HG02970 (cell line): ENCODE results near the gene CCND2.

ENCODE experiments used
- ATAC-seq: cut with Tn5 transposase; IDR thresholded peaks from one replicate; pipeline ENCODE4 v1.9.1; 2021; ENCODE audit warnings: mild to moderate bottlenecking, moderate library complexity, moderate number of reproducible peaks; ENCODE audit not compliant: unreplicated experiment, low FRiP score

Gene CCND2

DNA sequence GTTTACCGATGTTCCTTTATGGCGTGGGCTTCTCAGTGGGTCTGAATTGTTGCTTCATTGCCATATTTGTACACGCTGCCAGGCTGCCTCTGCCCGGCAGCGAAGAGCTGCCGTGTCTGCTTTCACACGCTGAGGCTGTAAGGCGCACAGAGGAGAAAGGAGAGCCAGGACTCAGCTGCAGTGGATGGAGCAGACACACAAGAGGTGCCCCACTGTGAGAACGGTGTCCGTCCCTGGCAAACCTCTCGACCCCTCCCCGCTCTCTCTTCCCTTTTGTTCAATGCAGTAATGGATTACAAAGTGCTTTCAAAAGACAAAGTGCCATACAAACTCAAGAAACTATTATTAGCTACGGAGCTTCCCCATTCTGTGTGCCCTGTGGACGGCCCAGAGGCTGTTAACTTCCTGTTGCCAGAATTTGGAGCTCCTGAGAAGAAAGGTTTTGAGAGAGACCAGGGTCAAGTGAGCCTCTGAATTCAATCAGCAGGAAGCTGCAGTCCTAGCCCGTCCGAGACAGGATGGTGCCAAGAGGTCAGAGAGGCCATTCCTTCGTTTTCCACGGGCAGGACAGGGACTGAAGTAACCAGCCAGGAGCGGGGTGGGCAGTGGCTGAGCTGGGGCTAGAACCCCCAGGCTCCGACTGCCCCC is 15.8 kb downstream of the CCND2 start:
- ATAC-seq = no peak

DNA sequence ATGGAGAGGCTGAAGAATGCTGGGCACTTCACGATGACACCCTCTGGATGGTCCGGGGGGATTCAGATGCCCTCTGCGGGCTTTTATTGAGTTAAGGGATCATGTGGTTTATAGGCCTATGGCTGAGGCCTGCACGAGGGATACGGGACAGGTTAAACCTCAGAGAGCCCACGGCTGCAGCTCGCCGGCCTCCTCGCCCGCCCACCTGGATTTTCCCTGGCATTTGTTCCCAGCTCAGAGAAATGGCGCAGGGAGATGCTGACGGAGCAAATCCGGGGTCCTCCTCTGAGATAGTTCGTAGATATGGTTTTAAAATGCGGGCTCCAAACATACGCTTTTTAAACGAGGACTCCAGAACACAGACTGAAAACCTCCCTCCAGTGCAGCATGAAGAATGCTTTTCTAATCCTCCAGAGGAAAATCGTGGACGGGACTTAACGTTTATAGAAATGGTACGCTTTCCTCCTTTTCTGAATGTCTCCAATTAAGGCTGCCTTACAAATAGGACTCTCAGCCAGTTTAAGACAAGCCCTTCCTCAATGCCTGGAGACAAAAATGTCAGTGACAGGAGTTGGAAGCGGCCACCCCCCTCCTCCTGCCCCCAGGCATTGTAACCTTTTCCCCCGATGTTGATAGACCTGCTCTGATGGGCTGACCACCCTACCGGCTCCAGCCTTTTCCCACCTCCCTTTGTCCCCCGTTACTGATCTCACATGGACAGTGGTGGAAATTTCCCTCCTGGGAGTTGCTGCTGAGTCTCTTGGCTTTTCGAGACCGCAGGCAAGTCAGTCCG is 16.6 kb downstream of the CCND2 start:
- ATAC-seq = no peak

DNA sequence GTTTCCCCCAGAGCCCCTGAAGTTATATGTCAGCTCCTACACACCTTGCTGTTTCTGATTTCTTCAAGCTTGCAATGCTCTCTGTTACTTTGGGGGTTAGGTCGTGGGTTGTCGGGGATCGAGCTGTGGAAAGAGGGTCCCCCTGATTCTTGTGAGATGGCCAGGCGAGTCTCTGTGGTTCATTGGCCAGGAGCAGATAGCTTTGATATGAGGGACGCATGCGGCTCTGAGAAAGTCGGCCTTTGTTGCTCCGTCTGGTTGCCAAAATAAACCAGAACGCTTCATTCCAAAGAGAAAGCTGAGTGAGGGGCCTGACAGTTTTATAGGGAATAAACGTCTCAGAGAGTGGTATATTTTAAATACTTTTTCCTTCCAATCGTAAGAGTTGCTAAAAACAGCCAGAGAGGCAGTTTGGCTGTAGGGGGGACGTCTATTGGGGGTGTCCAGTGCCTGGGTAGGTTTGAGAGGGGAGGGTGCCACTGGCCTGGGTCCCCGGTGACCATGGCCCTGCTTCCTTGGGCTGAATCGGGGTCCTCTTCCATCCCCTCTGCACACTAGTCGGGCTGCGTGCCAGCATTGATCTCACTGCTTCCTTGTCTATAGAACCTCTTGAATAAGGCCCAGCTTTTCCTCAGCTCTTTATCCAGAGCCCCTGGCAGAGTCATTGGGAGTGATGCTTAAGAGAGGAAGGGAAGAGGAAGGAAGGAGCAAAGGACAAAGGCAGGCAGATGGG is 18.9 kb downstream of the CCND2 start:
- no peak for ATAC-seq

DNA sequence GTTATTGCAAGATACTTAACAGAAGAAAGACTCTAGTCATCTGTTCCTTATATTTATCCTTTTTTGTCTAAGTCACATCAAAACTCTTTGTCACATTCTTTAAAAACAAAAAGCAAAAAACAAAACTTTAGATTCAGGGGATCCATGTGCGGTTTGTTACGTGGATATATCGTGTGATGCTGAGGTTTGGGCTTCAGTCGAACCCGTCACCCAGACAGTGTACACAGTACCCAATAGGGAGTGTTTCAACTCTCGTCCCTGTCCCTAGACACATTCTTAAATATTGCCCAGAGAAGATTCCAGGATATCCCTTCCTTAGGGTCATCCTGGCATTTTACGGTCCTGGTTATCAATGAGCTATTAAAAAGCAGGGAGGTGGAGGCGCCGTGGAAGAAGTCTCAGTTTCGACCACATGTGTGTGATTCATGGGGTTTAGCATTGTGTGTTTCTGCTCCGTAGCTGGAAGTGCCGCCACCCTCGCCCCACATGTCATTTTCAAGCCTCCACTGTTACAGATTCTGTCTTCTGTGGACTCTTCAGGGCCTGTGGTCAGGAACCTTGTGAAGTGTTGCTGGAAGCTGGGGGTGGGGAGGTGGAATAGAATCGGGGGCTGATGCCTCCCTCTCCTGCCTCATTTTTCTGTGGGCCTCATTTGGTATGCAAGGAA is 19.9 kb downstream of the CCND2 start:
- no peak for ATAC-seq

DNA sequence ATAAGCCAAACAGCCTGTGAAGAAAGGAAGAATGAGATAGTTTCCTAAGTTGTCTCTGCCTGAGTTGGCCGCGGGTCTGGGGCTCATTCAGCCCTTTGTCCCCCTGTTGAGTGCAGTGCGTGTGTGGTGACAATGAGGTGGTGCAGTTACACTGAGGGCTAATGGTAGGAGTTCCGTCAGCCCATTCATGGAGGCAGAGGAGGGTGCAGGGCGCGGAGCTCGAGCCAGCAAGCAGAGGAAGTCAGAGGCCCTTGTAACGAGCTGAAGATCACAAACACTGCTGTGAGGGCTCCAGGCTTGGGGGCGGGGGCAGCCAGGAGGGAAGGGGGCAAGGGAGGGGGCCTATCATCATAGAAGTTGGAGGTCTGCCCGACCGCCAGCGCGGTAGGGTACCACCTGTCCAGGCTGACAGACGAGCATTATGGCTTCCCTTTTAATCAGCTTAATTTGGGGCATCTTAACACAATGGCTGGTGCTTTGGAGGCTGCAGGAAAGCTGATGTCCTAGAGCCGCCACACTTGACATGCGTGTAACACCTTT is 20.5 kb downstream of the CCND2 start:
- no peak for ATAC-seq

DNA sequence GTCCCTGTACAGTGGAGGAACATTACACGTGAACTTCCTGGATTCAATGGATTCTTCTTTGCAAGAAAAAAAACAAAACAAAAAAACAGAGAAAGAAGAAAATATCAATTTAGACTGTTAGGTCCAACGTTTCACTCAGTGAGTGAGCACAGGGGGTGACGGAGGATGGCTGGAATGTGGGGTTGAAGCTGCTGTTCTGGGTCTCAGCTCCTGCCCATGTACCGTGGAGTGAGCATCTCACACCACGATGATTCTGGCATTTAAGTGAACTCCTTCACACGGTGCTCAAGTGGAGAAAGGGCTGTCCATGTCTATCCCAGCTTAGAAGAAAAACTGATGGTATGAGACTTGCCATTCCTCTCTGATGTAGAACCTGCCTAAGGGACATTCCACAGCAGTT is 23.2 kb downstream of the CCND2 start:
- no peak for ATAC-seq

DNA sequence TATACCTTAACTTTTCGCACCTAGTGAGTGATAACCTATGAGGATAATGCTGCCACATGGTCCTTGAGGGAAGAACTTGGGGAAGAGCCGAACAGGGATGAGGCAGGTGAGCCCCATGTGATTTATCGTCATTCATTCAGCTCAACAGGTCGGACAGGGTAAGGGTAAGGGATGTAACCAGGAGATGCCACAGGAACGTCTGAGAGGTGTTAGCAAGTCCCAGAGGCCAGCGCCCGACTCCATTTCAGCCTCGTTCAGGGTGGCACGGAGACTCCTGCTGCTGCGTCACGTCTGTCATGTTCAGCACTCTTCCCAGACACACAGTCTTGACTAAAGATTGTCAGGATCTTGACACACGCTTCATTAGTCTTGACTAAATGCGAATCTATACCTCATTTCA is 24.1 kb downstream of the CCND2 start:
- ATAC-seq = no peak

DNA sequence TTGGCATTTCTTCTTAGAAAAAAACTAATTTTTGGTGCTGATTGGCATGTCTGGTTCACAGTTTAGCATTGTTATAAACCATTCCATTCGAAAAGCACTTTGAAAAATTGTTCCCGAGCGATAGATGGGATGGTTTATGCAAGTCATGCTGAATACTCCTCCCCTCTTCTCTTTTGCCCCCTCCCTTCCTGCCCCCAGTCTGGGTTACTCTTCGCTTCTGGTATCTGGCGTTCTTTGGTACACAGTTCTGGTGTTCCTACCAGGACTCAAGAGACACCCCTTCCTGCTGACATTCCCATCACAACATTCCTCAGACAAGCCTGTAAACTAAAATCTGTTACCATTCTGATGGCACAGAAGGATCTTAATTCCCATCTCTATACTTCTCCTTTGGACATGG is 27.3 kb downstream of the CCND2 start:
- no peak for ATAC-seq

DNA sequence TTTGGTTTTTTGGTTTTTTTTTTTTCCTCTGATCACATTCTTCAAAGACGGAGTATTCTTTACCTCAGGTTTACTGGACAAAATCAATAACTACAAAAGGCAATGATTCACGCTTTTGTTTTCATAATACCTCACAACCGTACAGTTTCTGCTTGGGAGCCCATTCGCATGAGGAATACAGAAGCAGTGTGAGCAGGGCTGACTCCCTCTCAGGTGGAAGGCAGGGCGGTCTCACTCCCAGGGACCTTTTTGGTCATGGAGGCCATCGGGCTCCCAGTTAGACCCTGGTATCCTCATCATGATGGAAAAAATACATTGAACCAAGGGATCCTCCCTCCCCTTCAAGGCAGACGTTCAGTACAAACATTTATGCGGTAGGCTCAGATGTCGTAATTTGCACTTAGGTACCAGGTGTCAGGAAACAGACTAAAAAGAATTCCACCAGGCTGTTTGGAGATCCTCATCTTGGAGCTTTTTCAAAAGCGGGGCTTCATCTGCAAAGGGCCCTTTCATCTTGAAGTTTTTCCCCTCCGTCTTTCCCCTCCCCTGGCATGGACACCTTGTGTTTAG is 28.5 kb downstream of the CCND2 start:
- no peak for ATAC-seq

DNA sequence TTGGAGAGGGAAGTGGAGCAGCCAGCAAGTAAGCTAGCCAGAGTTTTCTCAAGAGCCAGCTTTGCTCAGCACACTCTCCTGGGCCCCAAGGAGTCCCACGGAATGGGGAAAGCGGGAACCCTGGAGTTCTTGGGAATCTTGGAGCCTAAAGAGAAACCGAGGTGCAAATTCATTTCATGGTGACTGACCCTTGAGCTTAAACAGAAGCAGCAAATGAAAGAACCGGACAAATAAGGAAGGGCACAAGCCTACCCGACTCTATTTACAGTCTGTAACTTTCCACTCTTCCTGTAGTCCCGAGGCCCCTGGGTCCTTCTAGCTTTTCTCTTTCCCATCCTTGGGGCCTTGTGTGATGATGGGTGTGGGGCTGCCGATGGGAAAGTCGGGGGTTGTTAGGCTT is 29.3 kb downstream of the CCND2 start:
- no peak for ATAC-seq

DNA sequence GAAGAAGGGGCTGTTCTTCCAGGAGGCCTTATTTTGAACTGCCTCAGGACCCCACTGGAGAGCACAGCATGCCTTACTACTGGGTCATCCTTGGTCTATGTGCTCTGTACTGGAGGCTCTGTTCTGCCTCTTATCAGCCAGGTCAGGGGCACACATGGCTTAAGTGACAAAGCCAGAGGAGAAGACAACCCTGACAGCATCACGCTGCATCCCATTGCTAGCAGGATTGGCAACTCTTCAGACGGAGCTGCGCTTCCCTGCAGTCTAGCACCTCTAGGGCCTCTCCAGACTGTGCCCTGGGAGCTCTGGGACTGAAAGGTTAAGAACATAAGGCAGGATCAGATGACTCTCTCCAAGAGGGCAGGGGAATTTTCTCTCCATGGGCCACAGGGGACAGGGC is 30.2 kb downstream of the CCND2 start:
- no peak for ATAC-seq

DNA sequence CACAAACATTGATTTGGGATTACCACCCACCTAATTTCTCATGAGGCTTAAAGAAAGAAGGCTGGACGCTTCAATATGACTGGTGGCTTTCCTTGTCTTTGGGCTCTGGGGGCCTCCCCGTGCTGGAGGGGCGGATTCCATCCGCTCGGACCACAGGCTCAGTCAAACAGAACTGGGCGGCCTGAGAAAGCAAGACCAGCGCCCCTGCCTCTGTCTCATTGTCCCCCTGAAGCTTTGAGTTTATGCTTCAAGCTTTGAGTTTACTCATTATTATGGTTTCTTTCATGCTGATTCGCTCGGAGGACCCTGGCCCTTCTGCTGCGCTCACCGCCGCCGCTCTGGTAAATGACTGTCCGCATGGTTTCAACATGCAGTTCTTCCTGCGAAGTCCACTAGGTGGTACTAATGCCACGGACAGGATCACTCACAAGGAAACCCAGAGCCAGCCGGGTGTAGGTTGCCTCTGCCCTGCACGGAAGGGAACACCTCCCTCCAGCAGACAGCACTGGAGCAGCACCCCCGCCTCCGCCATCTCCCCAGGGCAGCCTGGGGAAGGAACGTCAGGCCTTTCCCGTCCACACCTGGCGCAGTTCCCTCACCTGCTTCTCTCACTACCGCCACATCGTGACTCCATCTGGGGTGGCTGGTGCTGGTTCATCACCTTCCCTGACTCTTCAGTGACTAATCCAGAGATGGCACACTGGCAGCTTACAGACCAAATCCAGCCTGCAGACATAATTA is 34.2 kb downstream of the CCND2 start:
- ATAC-seq = no peak

DNA sequence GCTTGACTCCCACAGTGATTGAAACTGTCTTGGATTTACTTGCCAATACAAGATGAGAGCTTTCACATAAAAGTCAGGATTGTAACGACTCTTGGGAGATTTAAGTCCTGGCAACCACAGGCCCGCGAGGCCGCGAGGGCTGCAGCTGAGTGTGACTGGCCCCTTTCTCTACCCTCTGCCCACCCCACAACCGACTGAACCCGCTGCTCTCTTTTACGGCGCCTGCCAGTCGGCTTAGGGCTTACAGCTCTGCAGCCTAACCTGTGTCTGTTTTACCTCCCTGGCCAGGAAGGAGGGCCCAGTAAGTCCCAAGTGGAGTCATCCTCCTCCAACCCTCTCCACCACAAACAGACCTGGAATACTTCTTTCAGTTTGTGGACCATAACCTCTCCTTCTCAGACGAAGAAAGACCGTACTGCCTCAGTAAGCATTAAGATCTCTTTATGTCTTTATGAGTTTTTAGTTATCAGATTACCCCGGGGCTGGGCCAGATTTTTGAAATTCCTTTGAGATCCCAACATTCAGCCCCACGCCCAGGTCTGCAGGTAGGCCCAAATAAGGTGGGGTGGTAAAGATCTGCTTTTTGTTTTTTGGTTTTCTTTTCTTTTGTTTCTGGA is 34.9 kb downstream of the CCND2 start:
- no peak for ATAC-seq

DNA sequence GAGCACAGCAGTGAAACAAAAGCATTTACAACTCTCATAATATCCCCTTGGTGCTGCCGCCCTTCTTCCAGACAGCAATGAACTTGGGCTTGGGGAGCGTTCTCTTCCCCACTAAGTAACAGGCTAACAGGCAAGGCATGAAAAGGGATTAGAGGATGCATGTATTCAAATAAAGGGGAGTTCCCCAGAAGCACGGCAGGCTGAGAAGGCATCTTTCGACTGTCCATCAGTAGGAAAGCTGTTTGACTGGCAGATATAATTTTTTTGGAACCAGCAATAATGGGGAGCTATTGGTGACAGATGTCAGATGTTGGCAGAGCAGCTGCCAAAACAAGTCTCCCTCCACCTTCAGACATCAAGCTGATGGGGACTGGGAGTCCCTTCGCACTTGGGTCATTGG is 38.2 kb downstream of the CCND2 start:
- no peak for ATAC-seq

DNA sequence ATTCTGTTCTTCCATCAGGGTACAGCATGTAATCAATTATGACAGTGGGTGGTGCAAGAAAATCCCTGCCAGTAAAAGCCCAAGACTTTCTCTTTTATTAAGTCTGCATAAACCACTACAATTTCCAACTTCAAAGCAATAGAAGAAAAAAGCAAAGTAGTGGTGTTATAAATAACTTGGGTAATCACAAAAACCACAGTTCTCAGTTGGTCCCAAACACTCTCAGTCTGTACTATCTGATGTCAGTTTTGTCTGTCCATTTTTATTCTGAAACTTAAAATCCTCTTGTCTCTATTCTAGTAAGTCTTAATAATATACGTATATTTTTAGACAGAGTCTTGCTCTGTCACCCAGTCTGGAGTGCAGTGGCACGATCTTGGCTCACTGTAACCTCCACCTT is 38.7 kb downstream of the CCND2 start:
- no peak for ATAC-seq

DNA sequence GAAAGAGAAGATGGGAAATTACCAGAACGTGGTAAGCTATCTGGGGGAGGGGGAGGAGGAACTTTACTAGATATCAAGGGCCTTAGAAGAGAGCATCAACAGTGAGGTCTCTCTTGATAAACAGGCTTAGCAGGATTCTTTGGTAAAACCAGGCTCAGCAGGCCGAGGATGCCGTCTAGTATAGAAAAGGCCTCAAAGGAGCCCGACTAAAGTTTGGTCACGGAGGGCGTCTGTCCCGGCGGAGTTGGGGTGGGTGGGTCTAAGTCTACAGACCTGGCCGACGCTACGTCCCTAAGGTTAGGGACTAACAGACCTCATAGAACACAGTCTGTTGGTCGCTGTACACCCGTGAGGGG is 46.9 kb downstream of the CCND2 start:
- peak; percentile 35 for ATAC-seq

DNA sequence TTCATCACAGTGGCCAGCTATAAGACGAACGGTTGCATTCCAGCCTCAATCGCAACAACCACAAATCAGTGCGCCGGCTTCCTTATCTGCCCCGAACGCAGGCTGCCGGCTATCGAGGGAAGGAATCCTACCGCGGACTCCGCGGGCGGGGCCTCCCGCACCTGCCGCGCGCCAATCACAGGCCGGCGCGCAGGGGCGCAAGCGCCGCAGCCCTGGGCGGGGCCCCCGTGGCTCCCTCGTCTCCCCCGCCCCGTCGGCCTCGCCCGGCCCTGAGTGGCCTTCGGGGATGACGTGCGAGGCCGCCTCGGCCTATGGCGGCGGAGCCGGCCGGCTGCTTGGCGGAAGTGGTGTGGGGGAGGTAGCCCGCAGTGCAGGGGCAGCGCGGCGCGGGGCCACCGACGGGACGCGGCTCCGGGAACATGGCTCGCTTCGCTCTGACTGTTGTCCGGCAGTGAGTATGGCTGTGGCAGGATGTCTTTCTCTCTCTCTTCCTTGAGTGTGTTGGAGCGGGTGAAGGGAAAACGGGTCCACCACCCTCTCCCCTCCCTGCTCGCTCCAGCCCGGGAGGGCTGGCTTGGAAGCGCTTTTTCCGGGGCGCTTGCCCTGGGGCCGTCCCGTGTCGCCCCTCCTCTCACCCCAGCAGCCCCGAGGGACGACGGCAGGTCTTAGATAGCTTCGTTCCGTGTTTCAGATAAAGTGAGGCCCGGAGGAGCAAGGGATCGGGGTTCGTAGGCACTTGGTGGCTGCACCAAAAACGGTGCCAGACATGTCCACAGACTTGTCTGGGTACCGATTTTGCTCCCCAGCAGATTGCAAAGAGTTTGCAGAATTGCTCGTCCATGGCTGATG is 47.5 kb downstream of the CCND2 start, which contains the start of gene TIGAR:
Gene TIGAR, plus strand, starts transcription at position 361 of the 849 bp plus-strand sequence. Its CDS starts 59 bp downstream, at position 420.
- ATAC-seq = peak; percentile 97

DNA sequence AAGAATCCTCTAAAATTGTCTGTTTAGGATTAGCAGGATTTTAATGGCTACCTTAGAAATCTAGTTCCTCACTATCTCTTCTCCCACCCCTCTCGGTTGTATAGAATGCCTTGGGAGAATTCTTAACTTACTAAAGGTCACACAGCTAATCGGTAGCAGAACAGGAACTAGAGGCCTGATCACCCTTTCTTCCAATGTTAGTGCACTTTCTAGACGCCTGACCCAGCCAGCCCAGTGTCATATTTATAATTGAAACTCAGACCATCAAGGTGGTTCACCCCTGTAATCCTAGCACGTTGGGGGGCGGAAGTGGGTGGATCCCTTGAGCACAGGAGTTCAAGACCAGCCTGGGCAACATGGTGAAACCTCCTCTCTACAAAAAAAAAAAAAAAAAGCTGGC is 49.2 kb downstream of the CCND2 start:
- ATAC-seq = no peak
